ENCODE measurements around the gene KCTD16.

The KCTD16 gene

DNA sequence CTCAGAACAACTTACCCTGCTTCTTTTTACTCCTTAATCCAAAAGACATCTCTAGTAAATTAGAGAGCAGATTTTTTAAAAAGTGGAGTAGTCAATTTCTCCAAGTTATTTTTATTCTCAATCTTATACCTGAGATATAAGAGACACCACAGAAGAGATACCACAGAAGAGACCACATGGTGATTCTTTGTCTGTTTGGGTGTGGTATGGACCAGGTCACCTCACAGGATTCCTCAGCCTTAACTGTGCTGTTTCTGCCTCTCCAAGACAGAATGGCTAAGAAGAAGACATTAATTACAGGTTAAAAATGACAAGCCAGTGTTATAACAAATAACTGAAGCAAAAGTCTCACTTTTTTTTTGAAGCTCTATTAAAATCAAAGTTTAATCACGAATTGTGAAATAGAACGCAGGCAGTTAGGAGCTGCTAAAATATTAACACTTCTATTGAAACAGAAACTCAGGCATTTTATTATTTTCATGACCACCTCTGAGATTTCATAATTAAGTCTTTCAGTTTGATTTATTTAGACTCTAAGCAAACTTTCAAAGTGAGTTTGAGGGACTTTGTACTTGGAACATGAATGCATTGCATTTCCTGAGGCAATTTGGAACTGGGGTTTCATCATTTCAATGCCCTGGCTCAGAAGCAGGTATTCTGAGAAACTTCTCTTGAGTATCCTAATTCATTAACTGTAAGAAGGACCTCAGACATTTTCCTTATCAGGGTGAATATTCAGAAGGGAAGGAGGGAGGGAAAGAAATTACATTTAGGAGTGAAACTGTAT is 280.7 kb downstream of the KCTD16 start:
- no peak for ATAC-seq
- TF ChIP-seq, protein P1, sequence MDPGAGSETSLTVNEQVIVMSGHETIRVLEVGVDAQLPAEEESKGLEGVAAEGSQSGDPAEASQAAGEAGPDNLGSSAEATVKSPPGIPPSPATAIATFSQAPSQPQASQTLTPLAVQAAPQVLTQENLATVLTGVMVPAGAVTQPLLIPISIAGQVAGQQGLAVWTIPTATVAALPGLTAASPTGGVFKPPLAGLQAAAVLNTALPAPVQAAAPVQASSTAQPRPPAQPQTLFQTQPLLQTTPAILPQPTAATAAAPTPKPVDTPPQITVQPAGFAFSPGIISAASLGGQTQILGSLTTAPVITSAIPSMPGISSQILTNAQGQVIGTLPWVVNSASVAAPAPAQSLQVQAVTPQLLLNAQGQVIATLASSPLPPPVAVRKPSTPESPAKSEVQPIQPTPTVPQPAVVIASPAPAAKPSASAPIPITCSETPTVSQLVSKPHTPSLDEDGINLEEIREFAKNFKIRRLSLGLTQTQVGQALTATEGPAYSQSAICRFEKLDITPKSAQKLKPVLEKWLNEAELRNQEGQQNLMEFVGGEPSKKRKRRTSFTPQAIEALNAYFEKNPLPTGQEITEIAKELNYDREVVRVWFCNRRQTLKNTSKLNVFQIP (CRISPR knock-in tag; IDR thresholded peaks at IDR 0.05; ENCODE audit: borderline replicate concordance, low read depth), result no peak
- no peak for TF ChIP-seq OSR1 (CRISPR knock-in tag; IDR thresholded peaks at IDR 0.05)
- no peak for TF ChIP-seq SNAI2 (CRISPR knock-in tag; IDR thresholded peaks at IDR 0.05)

DNA sequence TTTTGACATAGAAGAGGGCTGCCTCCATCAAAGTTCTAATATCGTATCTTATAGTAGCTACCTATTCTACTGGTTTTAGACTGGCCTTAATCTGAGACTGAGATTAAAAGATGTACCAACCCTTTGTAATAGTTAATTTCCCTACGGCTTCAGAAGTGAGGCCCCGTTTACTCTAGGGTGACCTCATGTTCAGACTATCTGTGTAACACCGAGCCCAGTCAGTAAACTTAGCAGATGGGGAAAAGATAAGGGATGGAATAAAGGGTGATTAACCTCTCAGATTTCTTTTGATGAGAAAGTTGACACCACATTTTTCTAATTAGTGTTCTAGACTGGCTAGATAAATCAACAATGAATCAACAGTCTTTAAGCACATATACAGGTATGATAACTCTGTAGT is 283.1 kb downstream of the KCTD16 start:
- no peak for ATAC-seq

GRCh38 chr5:144457160-144457559 is 286.5 kb downstream of the KCTD16 start:
- TF ChIP-seq, protein P2, sequence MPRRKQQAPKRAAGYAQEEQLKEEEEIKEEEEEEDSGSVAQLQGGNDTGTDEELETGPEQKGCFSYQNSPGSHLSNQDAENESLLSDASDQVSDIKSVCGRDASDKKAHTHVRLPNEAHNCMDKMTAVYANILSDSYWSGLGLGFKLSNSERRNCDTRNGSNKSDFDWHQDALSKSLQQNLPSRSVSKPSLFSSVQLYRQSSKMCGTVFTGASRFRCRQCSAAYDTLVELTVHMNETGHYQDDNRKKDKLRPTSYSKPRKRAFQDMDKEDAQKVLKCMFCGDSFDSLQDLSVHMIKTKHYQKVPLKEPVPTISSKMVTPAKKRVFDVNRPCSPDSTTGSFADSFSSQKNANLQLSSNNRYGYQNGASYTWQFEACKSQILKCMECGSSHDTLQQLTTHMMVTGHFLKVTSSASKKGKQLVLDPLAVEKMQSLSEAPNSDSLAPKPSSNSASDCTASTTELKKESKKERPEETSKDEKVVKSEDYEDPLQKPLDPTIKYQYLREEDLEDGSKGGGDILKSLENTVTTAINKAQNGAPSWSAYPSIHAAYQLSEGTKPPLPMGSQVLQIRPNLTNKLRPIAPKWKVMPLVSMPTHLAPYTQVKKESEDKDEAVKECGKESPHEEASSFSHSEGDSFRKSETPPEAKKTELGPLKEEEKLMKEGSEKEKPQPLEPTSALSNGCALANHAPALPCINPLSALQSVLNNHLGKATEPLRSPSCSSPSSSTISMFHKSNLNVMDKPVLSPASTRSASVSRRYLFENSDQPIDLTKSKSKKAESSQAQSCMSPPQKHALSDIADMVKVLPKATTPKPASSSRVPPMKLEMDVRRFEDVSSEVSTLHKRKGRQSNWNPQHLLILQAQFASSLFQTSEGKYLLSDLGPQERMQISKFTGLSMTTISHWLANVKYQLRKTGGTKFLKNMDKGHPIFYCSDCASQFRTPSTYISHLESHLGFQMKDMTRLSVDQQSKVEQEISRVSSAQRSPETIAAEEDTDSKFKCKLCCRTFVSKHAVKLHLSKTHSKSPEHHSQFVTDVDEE (CRISPR knock-in tag; IDR thresholded peaks at IDR 0.05), result no peak
- TF ChIP-seq ZC3H10 (CRISPR knock-in tag; IDR thresholded peaks at IDR 0.05), result no peak
- TF ChIP-seq GLIS3 (CRISPR knock-in tag; IDR thresholded peaks at IDR 0.05), result no peak
- no peak for TF ChIP-seq ZNF70 (CRISPR knock-in tag; IDR thresholded peaks at IDR 0.05)
- TF ChIP-seq, protein P3, sequence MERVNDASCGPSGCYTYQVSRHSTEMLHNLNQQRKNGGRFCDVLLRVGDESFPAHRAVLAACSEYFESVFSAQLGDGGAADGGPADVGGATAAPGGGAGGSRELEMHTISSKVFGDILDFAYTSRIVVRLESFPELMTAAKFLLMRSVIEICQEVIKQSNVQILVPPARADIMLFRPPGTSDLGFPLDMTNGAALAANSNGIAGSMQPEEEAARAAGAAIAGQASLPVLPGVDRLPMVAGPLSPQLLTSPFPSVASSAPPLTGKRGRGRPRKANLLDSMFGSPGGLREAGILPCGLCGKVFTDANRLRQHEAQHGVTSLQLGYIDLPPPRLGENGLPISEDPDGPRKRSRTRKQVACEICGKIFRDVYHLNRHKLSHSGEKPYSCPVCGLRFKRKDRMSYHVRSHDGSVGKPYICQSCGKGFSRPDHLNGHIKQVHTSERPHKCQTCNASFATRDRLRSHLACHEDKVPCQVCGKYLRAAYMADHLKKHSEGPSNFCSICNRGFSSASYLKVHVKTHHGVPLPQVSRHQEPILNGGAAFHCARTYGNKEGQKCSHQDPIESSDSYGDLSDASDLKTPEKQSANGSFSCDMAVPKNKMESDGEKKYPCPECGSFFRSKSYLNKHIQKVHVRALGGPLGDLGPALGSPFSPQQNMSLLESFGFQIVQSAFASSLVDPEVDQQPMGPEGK (CRISPR knock-in tag; IDR thresholded peaks at IDR 0.05; ENCODE audit: borderline replicate concordance), result no peak
- TF ChIP-seq, protein P1 (CRISPR knock-in tag; IDR thresholded peaks at IDR 0.05; ENCODE audit: borderline replicate concordance, low read depth), result no peak
- no peak for TF ChIP-seq RARB (CRISPR knock-in tag; IDR thresholded peaks at IDR 0.05)
- TF ChIP-seq ZNF8 (CRISPR knock-in tag; IDR thresholded peaks at IDR 0.05), result no peak
- TF ChIP-seq ZFP30 (CRISPR knock-in tag; IDR thresholded peaks at IDR 0.05), result no peak
- TF ChIP-seq ESRRG (CRISPR knock-in tag; IDR thresholded peaks at IDR 0.05), result no peak
- no peak for TF ChIP-seq CSDC2 (CRISPR knock-in tag; IDR thresholded peaks at IDR 0.05)
- no peak for TF ChIP-seq OSR1 (CRISPR knock-in tag; IDR thresholded peaks at IDR 0.05)
- TF ChIP-seq ISL1 (CRISPR knock-in tag; IDR thresholded peaks at IDR 0.05), result no peak
- no peak for TF ChIP-seq TCF4 (CRISPR knock-in tag; IDR thresholded peaks at IDR 0.05; ENCODE audit: borderline replicate concordance)
- no peak for TF ChIP-seq TOX (CRISPR knock-in tag; IDR thresholded peaks at IDR 0.05; ENCODE audit: borderline replicate concordance)
- no peak for TF ChIP-seq SNAI2 (CRISPR knock-in tag; IDR thresholded peaks at IDR 0.05)
- TF ChIP-seq ZNF565 (CRISPR knock-in tag; conservative IDR thresholded peaks at IDR 0.05; ENCODE audit: low read depth), result no peak
- no peak for TF ChIP-seq ZFP3 (CRISPR knock-in tag; IDR thresholded peaks at IDR 0.05)
- no peak for TF ChIP-seq ARNTL (CRISPR knock-in tag; IDR thresholded peaks at IDR 0.05; ENCODE audit: borderline replicate concordance, low read depth)
- ATAC-seq, result no peak

More for the DNA sequence above, 283.1 kb downstream of the KCTD16 start:
- TF ChIP-seq PPARA (CRISPR knock-in tag; IDR thresholded peaks at IDR 0.05; ENCODE audit: borderline replicate concordance) (no peak), ZNF70 (CRISPR knock-in tag; IDR thresholded peaks at IDR 0.05) (no peak), ZNF8 (CRISPR knock-in tag; IDR thresholded peaks at IDR 0.05) (no peak), ZC3H10 (CRISPR knock-in tag; IDR thresholded peaks at IDR 0.05) (no peak), ESRRG (CRISPR knock-in tag; IDR thresholded peaks at IDR 0.05) (no peak)
- TF ChIP-seq, protein P4, sequence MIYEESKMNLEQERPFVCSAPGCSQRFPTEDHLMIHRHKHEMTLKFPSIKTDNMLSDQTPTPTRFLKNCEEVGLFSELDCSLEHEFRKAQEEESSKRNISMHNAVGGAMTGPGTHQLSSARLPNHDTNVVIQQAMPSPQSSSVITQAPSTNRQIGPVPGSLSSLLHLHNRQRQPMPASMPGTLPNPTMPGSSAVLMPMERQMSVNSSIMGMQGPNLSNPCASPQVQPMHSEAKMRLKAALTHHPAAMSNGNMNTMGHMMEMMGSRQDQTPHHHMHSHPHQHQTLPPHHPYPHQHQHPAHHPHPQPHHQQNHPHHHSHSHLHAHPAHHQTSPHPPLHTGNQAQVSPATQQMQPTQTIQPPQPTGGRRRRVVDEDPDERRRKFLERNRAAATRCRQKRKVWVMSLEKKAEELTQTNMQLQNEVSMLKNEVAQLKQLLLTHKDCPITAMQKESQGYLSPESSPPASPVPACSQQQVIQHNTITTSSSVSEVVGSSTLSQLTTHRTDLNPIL (CRISPR knock-in tag; IDR thresholded peaks at IDR 0.05; ENCODE audit: low read depth), result no peak
- TF ChIP-seq, protein P3 (CRISPR knock-in tag; IDR thresholded peaks at IDR 0.05; ENCODE audit: borderline replicate concordance), result no peak
